ENCODE data around the gene ARVCF. TPM values are rescaled to one million over a fixed set of nuclear protein-coding genes. Genes with fewer than 3 reads are reported as not detected.

ARVCF gene
- total RNA-seq, 1 experiment from 2014 or later, result 12.0 TPM

- H3K9me3 Mint-ChIP-seq (ENCODE audit: unreplicated experiment), result no peaks in the 10 kb centered on the region
- H3K4me3 ChIP-seq (ENCODE audit: low read depth, low read length), result no peak overlapping the region
- DNase-seq, result no peak
- intact Hi-C loops (cut with micrococcal nuclease; ENCODE audit: unreplicated experiment), result no loop called here
- H3K4me1 Mint-ChIP-seq (ENCODE audit: low read depth, unreplicated experiment), result no peaks in the 10 kb centered on the region
- POLR2A ChIA-PET, result no interaction called here
- H3K27ac Mint-ChIP-seq (ENCODE audit: unreplicated experiment), result no peak overlapping the region
- peaks cover 15% of the 10 kb centered on the region for H3K36me3 Mint-ChIP-seq (ENCODE audit: insufficient read depth, unreplicated experiment)
- CTCF ChIA-PET, result interaction anchor here (1.1 kb wide), 1 partner anchor 11 kb away, joined by 4 read pairs; no protein-coding TSS in a partner anchor
- no TSS peak for BruUV-seq (replicated peaks)
- H3K27me3 ChIP-seq (replicated peaks; ENCODE audit: control insufficient read depth, insufficient read depth, low read length), result no peaks in the 10 kb centered on the region
- no peak for TF ChIP-seq CTCF (IDR thresholded peaks at IDR 0.05; ENCODE audit: insufficient read depth in 1 of 2, low read depth in 1 of 2, low read length in 1 of 2, severe bottlenecking in 1 of 2, unreplicated experiment in 1 of 2)
- H3K36me3 ChIP-seq (ENCODE audit: control insufficient read depth, insufficient read depth, low read length), result no peaks in the 10 kb centered on the region; the same call in 1 of the 2 replicates
- H3K4me1 ChIP-seq, result peaks cover 6% of the 10 kb centered on the region; the same call in 1 of the 2 replicates
- no peaks in the 10 kb centered on the region for H3K9me3 ChIP-seq
- no peaks in the 10 kb centered on the region for H3K27me3 Mint-ChIP-seq (ENCODE audit: insufficient read depth, unreplicated experiment)
- H3K4me3 Mint-ChIP-seq (ENCODE audit: unreplicated experiment), result no peak overlapping the region
Measured at GRCh38 chr22:20024650-20025397, 8.2 kb upstream of the ARVCF start.

GRCh38 chr22:20024225-20024624 lies 7.6 kb upstream of the ARVCF start:
- no peak for TF ChIP-seq CTCF (IDR thresholded peaks at IDR 0.05; ENCODE audit: insufficient read depth in 1 of 2, low read depth in 1 of 2, low read length in 1 of 2, severe bottlenecking in 1 of 2, unreplicated experiment in 1 of 2)
- ChIA-PET POLR2A (no interaction called here), CTCF (interaction anchor here (1.1 kb wide), 1 partner anchor 11 kb away, joined by 4 read pairs; no protein-coding TSS in a partner anchor)
- no peaks in the 10 kb centered on the region for H3K9me3 Mint-ChIP-seq (ENCODE audit: unreplicated experiment)
- H3K27ac Mint-ChIP-seq (ENCODE audit: unreplicated experiment), result no peak overlapping the region
- Histone ChIP-seq H3K36me3 (ENCODE audit: control insufficient read depth, insufficient read depth, low read length) (no peaks in the 10 kb centered on the region; the same call in 1 of the 2 replicates), H3K27me3 (replicated peaks; ENCODE audit: control insufficient read depth, insufficient read depth, low read length) (no peaks in the 10 kb centered on the region; the same call in 1 of the 2 replicates), H3K4me3 (ENCODE audit: low read depth, low read length) (no peak overlapping the region), H3K4me1 (peaks cover 6% of the 10 kb centered on the region; the same call in 1 of the 2 replicates), H3K9me3 (no peaks in the 10 kb centered on the region)
- intact Hi-C loops (cut with micrococcal nuclease; ENCODE audit: unreplicated experiment), result no loop called here
- H3K4me3 Mint-ChIP-seq (ENCODE audit: unreplicated experiment), result no peak overlapping the region
- H3K4me1 Mint-ChIP-seq (ENCODE audit: low read depth, unreplicated experiment), result no peaks in the 10 kb centered on the region
- H3K36me3 Mint-ChIP-seq (ENCODE audit: insufficient read depth, unreplicated experiment), result peaks cover 12% of the 10 kb centered on the region
- DNase-seq, result no peak
- no peaks in the 10 kb centered on the region for H3K27me3 Mint-ChIP-seq (ENCODE audit: insufficient read depth, unreplicated experiment)
- no TSS peak for BruUV-seq (replicated peaks)

- no peak for DNase-seq
- no peaks in the 10 kb centered on the region for H3K9me3 ChIP-seq
- intact Hi-C loops (cut with micrococcal nuclease; ENCODE audit: unreplicated experiment), result no loop called here
- H3K4me3 ChIP-seq (ENCODE audit: low read depth, low read length), result no peak overlapping the region
- ChIA-PET CTCF (no interaction called here), POLR2A (no interaction called here)
- no peak for TF ChIP-seq CTCF (IDR thresholded peaks at IDR 0.05; ENCODE audit: insufficient read depth in 1 of 2, low read depth in 1 of 2, low read length in 1 of 2, severe bottlenecking in 1 of 2, unreplicated experiment in 1 of 2)
- Mint-ChIP-seq H3K27me3 (ENCODE audit: insufficient read depth, unreplicated experiment) (no peaks in the 10 kb centered on the region), H3K9me3 (ENCODE audit: unreplicated experiment) (no peaks in the 10 kb centered on the region), H3K4me3 (ENCODE audit: unreplicated experiment) (no peak overlapping the region), H3K4me1 (ENCODE audit: low read depth, unreplicated experiment) (no peaks in the 10 kb centered on the region), H3K27ac (ENCODE audit: unreplicated experiment) (no peak overlapping the region), H3K36me3 (ENCODE audit: insufficient read depth, unreplicated experiment) (peaks cover 12% of the 10 kb centered on the region)
- BruUV-seq (replicated peaks), result no TSS peak
- no peaks in the 10 kb centered on the region; the same call in 1 of the 2 replicates for H3K36me3 ChIP-seq (ENCODE audit: control insufficient read depth, insufficient read depth, low read length)
- peaks cover 6% of the 10 kb centered on the region; the same call in 1 of the 2 replicates for H3K4me1 ChIP-seq
- H3K27me3 ChIP-seq (replicated peaks; ENCODE audit: control insufficient read depth, insufficient read depth, low read length), result no peaks in the 10 kb centered on the region; the same call in 1 of the 2 replicates
Measured at GRCh38 chr22:20022978-20023613, 6.5 kb upstream of the ARVCF start.

All from Caco-2 (cell line).